ENCODE data around the gene PTPRN2.

Gene PTPRN2

DNA sequence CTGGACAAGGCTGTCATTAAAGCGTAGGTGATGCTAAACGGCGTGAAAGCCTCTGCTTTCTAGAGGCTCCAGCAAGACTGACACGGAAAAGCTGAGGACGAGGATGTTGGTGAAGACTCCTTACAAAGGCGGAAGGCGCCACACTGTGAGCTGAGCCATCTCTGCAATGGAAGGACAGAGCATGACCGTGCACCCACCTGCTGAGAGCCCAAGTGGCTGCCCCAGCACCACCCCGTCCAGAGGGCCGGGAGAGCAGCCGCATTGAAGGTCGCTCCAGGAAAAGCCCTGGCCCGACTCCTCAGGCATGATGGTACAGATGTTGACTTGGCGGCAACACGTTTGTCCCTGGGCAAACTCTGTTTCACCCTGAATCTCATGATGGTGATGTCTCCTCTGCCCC lies 758.1 kb downstream of the PTPRN2 start:
- DNase-seq: no peak

DNA sequence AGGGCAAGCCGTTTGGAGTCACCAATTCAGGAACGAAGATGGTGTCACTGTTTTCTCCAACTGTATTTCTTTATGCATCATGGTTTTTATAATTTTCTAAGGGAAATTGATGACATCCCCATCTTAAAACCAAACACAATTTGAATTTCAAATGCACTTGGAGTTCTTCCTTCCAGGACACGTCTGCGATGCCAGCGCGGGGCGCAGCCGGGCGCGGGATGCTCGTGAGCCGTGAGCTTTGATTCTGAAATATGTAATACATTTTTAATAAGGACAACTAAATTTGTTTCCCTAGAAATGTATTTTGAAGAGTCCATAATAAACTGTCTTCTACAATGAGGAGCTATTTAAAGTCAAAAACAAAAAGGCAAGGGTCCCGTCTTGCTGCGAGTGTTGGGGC lies 758.7 kb downstream of the PTPRN2 start:
- DNase-seq: no peak

DNA sequence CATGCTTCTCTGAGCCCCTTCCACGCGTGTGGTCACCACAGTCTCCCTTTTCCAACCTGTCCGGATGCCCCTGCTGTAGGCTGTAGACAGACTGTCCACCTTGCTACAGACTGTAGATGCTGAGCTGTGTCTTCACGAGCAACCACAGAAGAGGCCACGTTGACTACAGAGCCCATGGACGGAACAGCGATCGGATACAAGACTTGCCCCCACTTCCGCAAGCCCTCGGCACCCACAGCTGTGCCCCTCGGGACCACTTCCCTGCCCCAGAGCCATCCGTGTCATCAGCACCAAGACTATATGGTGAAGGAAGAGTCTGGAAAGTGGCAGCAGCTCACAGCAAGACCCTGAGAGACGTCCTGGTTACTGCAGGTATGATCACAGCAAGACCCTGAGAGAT lies 759.4 kb downstream of the PTPRN2 start:
- no peak for DNase-seq

DNA sequence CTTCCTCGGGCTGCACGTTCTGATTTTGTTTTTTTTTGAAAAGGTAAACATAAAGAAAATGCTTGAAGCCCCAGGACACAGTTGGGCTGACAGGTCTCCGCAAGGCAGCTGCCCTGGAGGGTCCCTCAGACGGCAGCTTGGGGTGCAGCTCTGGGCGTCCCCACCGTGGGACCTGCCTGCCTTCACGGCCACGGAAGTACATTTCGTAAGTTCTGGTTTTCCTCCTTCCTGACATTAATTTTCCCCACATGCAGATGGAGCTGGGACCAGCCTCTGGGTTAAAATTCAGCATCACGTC lies 759.8 kb downstream of the PTPRN2 start:
- DNase-seq: no peak

DNA sequence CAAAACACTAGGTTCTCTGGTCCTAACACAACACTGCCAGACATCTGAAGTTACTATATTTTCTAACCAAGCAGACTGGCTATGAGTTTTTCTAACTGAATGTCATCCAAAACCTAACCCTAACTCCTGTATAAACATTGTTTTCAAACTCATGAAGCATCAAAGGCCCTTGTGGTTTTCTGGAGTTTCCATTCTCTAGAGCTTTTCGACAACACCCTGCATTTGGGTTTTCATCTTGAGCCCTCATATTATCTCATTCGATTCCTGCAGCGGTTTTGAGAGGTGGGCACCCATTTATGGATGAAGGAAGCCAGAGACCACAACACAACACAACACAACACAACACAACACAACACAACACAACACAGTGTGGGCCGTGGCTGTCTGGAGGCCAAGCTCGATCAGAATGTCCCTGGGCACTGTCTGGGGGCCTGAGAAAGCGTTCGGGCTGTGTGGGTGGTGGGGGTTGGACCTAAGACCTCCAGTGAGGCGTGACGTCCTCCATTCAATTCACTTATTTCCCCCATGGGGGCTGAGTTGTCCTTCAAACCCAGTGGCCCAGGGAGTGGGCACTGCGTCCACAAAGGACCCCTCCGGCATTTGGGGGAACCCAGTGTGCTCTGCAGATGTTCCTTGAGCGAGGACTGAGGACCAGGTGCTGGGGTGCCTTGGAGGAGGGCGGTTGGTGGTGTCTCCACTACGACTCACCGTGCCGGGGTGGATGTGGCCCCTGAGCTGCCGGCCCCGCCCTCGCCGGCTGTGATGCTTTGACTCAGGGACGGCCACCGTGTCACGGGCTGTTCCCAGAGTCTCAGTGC lies 760.4 kb downstream of the PTPRN2 start:
- no peak for DNase-seq

DNA sequence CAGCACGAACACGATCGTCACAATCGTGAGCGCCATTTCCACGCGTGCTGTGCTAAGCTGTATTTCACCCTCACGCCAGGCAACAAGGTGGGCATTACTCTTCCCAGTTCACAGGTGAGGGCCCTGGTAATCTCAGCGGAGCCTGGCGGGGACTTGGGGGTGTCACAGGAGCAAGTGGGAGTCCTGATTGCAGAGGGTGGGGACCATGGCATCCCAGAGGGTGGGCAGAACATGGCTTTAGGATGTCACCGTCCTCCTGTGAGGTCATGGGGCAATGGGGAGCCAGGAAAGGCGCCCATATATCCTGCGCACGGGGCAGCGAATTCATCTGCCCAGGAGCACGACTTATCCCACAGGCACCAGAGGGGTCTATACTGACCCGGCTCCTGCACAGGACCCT lies 761.1 kb downstream of the PTPRN2 start:
- no peak for DNase-seq

DNA sequence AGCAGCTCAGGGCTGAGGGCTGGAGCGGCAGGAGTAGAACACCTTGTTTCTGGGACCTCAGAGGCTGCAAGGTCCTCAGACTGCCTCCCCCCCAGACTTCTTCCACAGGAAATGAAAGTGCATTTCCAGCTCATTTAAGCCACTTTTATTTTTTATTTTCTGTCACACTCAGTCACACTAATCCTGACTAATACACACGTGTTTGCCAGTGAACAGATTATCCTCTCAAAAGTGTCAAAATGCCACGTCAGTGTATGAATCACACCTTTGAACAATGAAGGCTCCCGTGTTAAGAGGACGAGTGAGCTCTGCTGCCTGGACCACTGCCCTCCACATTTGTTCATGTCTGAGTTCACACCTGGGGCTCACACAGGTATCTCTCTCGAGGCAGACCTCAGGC lies 762.3 kb downstream of the PTPRN2 start:
- no peak for DNase-seq

DNA sequence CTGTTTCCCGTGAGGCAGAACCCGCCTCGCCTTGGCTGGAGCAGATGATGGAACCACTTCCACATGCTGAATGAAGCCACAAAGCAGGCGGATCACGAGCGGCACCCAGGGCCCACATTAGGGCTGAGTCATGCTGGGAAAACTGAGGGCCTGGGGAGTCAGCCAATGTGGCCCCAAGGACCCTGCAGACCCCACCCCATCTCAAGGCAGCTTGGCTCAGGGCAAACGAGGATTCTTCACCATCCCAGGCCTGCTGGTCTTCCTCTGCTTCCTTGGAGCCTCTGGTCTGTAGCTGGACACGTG lies 762.9 kb downstream of the PTPRN2 start:
- DNase-seq: no peak

DNA sequence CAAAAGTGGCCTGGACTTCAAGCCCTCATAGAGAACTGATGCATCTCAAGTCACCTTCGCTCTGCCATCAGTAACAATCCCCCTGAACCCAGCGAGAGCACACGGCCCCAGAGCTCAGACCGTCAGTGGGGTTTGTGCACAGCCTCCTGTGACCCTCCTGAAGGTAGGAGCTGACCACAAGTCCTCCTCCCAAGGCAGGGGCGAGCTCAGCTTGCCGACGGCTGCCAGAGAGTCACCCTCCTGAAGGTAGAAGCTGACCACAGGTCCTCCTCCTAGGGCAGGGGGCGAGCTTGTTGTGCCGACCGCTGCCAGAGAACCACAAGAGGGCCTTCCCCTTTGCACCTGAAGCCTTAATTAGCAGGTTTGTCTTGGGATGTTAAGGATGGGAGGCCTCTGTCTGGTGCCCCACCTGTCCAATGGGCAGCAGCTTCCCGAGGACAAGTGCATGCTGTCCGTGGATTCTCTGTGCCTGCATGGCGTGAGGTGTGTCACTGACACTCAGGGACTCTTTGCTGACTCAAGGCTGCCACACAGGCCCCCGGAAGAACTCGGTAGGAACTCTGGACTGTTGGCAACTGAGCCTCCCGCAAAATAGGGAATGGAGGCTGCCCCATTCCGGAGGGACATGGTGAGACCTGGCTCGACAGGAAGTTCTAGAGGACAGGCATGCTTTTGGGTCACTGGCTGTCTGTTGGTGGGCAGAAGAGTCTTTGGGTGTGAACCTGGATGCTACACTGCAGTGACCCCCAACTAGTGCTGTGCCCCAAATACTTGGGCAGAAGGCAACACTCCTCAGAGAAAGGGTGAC lies 763.4 kb downstream of the PTPRN2 start:
- DNase-seq: no peak

DNA sequence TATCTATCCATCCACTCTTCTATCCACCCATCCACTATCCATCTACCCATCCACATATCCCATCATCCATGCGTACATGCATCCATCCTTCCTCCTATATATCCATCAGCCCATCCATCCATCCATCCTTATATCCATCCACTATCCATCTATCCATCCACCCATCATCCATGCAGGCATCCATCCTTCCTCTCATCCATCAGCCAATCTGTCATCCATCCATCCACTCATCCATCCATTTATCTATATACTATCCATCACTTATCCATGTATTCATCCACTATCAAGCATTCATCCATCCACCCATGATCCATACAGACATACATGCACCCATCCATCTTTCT lies 765.0 kb downstream of the PTPRN2 start:
- no peak for DNase-seq

DNA sequence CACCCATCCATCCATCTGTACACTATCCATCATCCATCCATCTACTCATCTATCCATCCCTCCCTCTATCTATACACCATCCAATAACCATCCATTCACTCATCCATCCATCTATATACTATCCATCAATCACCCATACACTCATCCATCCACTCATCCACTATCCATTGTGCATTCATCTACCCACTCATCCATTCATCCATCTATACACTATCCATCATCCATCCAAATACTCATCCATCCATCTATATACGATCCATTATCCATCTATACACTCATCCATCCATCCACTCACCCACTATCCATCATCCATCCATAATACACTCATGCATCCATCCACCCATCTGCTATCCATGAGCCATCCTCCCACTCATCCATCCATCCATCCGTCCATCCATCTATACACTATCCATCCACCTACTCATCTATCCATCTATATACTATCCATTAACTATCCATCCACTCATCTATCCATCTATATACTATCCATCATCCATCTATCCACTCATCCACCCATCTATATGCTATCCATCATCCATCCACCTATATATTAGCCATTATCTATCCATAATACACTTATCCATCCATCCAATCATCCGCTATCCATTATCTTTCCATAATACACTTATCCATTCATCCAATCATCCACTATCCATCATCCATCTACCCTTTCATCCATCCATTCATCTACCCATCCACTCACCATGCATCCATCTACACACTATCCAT lies 765.5 kb downstream of the PTPRN2 start:
- DNase-seq: no peak

DNA sequence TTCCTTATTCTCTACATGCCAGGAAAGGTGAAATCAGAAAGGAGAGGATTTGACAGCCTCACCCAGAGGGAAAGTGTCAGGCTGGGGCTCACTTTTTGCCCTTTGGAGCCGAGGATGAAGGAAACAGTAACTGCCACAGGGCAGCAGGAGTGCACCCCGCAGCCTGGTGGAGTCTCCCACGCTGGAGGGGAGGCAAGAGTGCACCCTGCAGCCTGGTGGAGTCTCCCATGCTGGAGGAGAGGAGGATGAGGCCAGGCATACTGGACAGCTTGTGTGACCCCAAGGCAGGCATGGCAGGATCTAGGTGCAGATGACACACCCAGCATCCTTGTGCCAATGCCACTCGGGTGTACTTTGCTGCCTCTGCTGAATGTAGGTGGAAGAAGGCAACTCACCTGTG lies 766.8 kb downstream of the PTPRN2 start:
- DNase-seq: no peak

DNA sequence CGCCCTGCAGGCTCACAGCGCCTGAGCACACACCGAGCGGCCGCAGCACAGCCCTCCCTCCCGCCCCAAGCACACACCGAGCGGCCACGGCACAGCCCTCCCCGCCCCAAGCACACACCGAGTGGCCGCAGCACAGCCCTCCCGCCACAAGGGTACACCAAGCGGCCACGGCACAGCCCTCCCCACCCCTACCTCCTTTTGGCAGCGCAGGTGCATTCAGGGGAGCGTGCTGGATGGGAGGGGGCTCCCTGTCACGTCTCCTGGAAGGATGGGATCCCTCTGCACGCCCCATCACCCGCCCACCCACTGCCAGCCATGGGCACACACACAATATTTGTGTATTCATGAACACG lies 768.2 kb downstream of the PTPRN2 start:
- no peak for DNase-seq

DNA sequence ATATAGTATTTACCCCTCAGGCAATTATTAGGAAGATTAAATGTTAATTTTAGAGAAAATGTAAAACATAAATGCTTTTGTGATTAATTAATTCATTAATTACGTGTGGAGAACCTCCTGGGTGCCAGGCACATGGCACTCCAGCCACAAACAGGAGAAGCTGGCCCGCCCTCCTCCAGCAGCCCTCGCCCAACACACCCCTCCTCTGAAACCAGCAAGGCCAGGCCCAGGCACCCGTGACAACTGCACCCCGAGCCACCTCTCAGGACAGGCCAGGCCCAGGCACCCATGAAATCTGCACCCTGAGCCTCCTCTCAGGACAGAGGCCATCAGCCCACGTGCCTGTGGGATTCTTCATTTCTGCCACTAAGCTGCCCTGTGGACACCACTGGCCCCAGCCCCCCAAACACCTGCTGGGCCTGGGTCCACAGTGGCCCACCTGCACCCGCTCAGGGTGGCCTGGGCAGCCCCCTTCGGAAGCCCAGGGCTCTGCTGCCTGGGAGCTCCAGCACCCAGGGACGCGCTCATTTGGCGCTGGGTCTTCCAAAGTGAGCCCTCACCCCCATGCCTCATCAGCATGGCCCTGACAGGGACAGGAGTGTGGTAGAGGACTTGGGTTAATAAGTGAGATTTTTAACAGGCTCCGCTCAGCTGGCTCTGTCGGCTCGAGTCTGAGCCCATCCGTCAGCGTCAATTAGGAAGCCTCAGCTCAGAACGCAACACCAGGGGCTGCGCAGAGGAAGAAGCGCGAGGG lies 768.7 kb downstream of the PTPRN2 start:
- DNase-seq: no peak

DNA sequence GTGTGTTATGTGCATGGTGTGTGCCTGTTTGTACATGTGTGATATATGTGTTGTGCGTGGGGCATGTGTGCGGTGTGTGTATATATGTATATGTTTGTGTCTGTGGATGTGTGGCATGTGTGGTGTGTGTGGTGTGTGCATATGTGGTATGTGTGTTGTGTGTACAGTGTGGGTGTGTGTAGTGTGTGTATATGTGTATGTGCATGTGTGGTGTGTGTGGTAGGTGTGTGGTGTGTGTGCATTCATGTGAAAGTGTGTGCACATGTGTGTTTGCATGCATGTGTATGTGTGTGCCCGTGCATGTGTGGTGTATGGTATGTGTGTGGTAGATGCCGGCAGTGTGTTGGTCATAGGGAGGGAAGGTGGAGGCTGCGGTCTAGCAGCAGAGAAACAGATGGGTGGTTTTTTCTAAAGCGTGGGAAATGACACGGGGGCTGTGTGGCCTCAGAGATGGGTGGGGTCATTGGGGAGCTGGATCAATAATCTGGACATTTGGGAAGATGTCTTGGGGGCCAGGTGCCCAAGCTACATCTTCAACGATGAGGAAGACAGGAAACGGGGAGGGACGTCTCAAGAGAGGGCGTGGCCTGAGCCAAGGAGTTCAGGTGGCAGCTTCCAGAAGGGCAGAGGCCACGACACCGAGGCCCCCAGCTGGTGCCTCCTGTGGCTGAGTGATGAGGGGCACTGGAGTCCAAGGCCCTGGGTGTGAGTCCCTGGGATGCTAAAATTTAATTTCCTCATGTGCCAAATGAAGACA lies 769.5 kb downstream of the PTPRN2 start:
- no peak for DNase-seq

DNA sequence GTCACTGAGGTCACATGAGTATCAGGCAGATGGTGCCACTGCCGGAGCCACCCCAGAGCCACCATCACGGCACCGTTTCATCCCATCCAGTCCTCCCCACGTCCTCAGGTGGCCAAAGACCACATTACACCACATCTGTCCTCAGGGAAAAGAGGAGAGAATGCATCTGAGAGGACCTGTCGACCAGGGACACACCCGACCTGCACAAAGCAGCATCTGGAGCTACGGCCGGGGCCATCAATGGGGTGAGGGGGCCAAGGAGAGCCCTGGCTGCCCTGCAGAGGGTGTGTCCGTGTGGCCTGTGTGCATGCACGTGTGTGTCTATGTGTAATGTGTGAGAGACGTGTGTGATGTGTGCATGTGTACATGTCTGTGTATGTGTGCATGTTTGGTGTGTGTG lies 770.2 kb downstream of the PTPRN2 start:
- DNase-seq: no peak

DNA sequence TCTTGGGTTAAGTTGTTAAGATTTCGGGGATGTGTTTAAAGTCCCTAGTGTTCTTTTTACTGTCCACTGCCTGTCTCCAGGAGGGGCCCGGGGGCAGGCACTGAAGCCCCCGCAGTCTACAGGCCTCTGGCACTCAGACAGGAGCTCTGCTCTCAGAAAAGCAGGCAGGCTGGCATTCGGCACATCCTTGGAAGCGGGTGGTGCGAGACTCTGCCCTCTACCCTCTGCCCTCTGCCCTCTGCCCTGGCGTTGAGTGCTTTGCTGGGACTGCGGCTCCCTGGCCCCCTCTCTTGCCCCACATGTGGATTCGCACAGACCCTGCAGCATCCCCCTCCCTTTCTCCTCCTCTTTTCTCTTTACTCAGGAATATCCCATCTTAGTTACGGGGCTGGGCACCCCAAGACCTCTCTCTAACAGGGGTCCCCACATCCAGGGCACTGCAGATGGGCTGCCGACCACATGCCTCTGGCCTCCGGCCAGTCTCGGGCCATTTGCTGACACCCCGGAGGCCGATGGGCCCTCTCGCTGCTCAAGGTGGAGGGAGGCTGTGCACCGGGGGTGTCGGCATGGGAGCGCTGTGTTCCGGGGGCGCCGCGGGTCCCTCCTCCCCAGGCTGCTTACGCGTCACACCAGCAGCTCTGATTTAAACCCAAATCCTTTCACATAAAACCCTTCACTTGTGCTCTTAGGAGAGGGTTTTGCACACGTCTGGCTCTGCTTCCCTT lies 770.9 kb downstream of the PTPRN2 start:
- no peak for DNase-seq

DNA sequence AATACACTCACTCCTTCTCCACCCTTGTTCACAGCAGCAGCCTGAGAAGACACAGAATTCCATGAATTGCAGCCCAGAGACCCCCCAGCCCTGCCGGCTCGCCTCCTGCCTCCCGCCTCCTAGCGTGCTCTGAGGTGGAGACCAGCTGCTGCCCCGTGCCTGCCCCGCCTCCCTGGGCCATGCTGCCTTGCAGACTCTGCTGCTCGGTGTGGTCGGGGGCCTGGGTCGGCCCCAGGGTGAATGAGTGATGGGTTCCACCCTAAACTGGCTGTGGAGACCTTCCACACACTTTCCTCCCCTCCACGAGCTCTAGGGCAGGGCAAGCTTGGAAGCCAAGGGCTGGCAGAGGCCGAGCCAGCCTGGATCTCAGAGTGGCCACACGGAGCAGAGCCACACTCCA lies 771.5 kb downstream of the PTPRN2 start:
- no peak for DNase-seq

DNA sequence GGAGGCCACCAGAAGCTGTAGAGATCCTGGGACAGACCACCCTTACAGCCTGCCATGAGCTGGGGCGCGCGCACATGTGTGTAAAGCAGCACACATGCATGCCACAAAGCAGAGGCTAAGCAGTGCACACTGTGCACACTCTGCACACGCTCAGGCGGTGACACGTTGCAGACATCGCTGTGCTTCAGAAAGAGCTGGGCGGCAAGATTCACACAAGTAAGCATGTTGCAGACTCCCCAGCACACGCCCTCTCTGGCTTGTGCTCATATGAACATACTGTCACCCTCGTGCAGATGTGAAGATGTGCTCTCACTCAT lies 772.0 kb downstream of the PTPRN2 start:
- DNase-seq: no peak

DNA sequence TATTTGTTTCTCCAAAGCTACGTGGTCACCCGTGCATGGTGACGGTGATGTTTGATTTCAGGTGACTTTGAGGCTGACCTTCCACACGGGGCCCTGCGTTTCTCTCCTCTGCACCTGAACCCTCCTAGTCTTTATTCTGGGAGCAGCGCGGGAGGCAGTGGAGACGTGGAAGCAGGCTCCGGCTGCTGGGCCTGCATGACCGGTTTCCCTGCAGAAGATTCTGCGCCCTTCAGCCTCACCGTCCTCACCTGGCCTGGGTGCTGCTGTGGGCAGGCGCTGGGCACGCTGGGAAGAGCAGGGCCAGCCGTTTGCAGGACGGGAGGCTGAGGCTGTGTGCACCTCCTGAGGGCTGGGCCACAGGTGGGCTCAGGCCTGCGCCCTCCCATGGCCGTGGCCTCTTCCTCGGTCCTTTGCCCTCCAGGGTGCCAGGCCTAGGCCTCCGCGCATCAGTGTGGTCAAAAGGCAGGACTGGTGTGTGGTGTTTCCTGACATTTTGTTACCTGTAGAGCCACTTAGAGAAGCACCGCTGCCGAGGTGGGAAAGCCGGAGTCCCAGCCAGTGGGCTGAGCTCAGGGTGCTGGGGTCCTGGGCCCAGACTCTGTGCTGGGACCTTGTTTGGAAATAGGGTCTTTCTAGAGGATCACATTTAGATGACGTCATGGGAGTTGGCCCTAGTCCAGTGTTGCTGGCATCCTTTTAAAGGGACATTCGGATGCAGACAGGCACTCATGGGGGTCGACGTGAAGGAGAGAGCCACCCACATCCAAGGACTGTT lies 772.5 kb downstream of the PTPRN2 start:
- no peak for DNase-seq

Measured in NCI-H1417 treated with DMSO at 0.1 percent for 48 hours (cell line).